Loucy (cell line): ENCODE measurements around the gene LRRC4C.

Experiments
- EZH2phosphoT487 ChIP-seq: fragments of 200-600 bp; IDR thresholded peaks from 2 replicates; pipeline ENCODE4 v1.6.1; 2018; ENCODE audit warnings: antibody characterized with exemption, mild to moderate bottlenecking, moderate library complexity, borderline replicate concordance
- TF ChIP-seq, protein P1 (sequence below): fragments of 200-600 bp; sonication (generic); conservative IDR thresholded peaks from 2 replicates; pipeline ENCODE4 v1.5.1; 2014; ENCODE audit warnings: mild to moderate bottlenecking, antibody characterized with exemption, low read length

DNA sequence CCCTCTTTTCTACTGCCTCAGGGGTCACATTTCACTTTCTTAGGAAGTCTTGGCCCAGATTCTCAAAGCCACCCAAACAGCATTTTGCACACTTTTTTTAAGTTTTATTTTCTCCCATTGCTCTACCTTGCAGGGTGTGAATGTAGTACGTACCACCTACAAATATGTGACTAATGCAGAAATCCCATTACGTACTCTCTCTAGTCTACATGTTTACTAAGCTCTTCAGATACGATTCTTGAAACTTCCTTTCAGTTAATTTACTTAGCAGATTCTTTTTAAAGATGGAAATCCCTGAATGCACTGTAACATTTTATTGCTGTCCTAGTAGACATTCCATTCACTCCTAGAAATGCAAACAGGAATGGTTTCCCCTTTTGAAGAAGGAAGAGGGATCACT lies 61.3 kb downstream of the LRRC4C start:
- TF ChIP-seq, protein P1, sequence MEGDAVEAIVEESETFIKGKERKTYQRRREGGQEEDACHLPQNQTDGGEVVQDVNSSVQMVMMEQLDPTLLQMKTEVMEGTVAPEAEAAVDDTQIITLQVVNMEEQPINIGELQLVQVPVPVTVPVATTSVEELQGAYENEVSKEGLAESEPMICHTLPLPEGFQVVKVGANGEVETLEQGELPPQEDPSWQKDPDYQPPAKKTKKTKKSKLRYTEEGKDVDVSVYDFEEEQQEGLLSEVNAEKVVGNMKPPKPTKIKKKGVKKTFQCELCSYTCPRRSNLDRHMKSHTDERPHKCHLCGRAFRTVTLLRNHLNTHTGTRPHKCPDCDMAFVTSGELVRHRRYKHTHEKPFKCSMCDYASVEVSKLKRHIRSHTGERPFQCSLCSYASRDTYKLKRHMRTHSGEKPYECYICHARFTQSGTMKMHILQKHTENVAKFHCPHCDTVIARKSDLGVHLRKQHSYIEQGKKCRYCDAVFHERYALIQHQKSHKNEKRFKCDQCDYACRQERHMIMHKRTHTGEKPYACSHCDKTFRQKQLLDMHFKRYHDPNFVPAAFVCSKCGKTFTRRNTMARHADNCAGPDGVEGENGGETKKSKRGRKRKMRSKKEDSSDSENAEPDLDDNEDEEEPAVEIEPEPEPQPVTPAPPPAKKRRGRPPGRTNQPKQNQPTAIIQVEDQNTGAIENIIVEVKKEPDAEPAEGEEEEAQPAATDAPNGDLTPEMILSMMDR = no peak
- TF ChIP-seq EZH2phosphoT487 = no peak
